ENCODE measurements around the gene TAF11L10. TPM values are rescaled to one million over a fixed set of nuclear protein-coding genes. Genes with fewer than 3 reads are reported as not detected.
"Not testable (repeated sequence)": the region's sequence is repeated elsewhere in the genome, so short reads cannot be mapped to it uniquely, and the experiment has no call there.

Gene TAF11L10
- total and polyA plus RNA-seq, 5 donors from 2014 or later, result not detected

DNA sequence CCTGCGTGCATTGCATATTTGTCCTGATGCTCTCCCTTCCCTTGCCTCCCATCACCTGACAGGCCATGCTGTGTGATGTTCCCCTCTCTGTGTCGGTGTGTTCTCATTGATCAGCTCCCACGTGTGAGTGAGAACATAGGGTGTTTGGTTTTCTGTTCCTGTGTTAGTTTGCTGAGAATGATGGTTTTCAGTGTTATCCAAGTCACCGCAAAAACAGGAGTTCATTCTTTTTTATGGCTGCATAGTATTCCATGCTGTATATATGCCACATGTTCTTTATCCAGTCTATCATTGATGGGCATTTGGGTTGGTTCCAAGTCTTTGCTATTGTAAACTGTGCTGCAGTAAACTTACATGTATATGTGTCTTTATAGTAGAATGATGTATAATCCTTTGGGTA lies 9.8 kb upstream of the TAF11L10 start:
- H3K4me1 ChIP-seq (ENCODE audit: control insufficient read depth, insufficient read depth, low read length, poor library complexity, severe bottlenecking); H3K27ac Mint-ChIP-seq; H3K36me3 ChIP-seq (ENCODE audit: control insufficient read depth, insufficient read depth, low read length); DNase-seq; H3K27me3 ChIP-seq (ENCODE audit: control insufficient read depth, insufficient read depth, low read length); ATAC-seq (ENCODE audit: low read depth in 2 of 2); H3K4me3 ChIP-seq (ENCODE audit: low read depth, low read length); H3K27me3 Mint-ChIP-seq; H3K36me3 Mint-ChIP-seq; H3K4me1 Mint-ChIP-seq; H3K4me3 Mint-ChIP-seq; H3K27ac ChIP-seq (ENCODE audit: insufficient read depth, low read length, poor library complexity, severe bottlenecking); H3K9me3 ChIP-seq (ENCODE audit: control insufficient read depth in 2 of 2, low read length in 2 of 2): not testable (repeated sequence)
- H3K9me3 Mint-ChIP-seq, result peaks cover 0 to 14% (median 3%) of the 10 kb centered on the region in 7 donors

DNA sequence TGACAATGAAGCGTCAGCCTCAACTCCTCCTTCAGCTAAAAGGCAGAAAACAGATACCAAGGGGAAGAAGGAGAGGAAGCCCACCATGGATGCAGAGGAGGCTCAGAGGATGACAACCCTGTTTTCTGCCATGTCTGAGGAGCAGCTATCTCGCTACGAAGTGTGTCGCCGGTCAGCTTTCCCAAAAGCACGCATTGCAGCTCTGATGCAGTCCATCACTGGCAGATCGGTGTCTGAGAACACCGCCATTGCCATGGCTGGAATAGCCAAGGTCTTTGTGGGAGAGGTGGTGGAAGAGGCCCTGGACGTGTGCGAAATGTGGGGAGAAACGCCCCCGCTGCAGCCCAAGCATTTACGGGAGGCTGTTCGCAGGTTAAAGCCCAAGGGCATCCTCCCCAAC lies 7.3 kb upstream of the TAF11L10 start:
- H3K4me3 ChIP-seq (ENCODE audit: low read depth, low read length), result no peak overlapping the region
- no peaks in the 10 kb centered on the region for H3K4me1 ChIP-seq (ENCODE audit: control insufficient read depth, insufficient read depth, low read length, poor library complexity, severe bottlenecking)
- H3K36me3 ChIP-seq (ENCODE audit: control insufficient read depth, insufficient read depth, low read length), result no peaks in the 10 kb centered on the region
- H3K4me3 Mint-ChIP-seq, result no peak overlapping the region
- no peaks in the 10 kb centered on the region for H3K27me3 Mint-ChIP-seq
- ATAC-seq (ENCODE audit: low read depth in 2 of 2) (no peak), DNase-seq (no peak)
- H3K36me3 Mint-ChIP-seq, result no peaks in the 10 kb centered on the region
- H3K4me1 Mint-ChIP-seq, result no peaks in the 10 kb centered on the region
- no peak overlapping the region for H3K27ac Mint-ChIP-seq
- H3K9me3 ChIP-seq (ENCODE audit: control insufficient read depth in 2 of 2, low read length in 2 of 2), result peaks cover 0 to 7% of the 10 kb centered on the region in 2 experiments
- peaks cover 0 to 16% (median 3%) of the 10 kb centered on the region in 7 donors for H3K9me3 Mint-ChIP-seq
- no peaks in the 10 kb centered on the region for H3K27me3 ChIP-seq (ENCODE audit: control insufficient read depth, insufficient read depth, low read length)
- H3K27ac ChIP-seq (ENCODE audit: insufficient read depth, low read length, poor library complexity, severe bottlenecking), result no peak overlapping the region

DNA sequence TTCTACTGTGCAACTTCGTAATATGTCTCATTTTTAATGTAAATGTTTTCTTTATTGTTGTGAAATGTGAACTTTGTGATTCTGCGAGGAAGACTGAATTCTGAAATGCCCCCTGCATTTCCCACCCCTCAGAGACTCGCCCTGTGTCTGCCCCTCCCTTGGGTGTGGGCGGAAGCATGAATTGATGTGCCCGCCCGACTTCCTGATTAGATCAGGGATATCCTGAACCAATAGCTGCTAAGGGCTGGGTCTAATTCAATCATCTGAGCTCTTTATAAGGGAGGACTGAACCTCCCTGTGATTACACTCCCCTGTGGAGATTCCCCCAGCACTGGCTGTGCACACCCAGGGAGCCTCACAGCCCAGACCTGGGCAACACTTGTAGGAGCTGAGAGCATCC lies 6.3 kb upstream of the TAF11L10 start, which contains the start of gene TAF11L11:
Gene TAF11L11, plus strand, starts transcription at position 304 of the 400 bp plus-strand sequence.
- DNase-seq; H3K36me3 Mint-ChIP-seq; H3K4me3 Mint-ChIP-seq; H3K4me1 ChIP-seq (ENCODE audit: control insufficient read depth, insufficient read depth, low read length, poor library complexity, severe bottlenecking); H3K36me3 ChIP-seq (ENCODE audit: control insufficient read depth, insufficient read depth, low read length); H3K4me3 ChIP-seq (ENCODE audit: low read depth, low read length); H3K27ac ChIP-seq (ENCODE audit: insufficient read depth, low read length, poor library complexity, severe bottlenecking); H3K9me3 ChIP-seq (ENCODE audit: control insufficient read depth in 2 of 2, low read length in 2 of 2); H3K27me3 ChIP-seq (ENCODE audit: control insufficient read depth, insufficient read depth, low read length); H3K27ac Mint-ChIP-seq; H3K27me3 Mint-ChIP-seq; H3K4me1 Mint-ChIP-seq; ATAC-seq (ENCODE audit: low read depth in 2 of 2): not testable (repeated sequence)
- peaks cover 0 to 16% (median 2%) of the 10 kb centered on the region in 7 donors for H3K9me3 Mint-ChIP-seq

DNA sequence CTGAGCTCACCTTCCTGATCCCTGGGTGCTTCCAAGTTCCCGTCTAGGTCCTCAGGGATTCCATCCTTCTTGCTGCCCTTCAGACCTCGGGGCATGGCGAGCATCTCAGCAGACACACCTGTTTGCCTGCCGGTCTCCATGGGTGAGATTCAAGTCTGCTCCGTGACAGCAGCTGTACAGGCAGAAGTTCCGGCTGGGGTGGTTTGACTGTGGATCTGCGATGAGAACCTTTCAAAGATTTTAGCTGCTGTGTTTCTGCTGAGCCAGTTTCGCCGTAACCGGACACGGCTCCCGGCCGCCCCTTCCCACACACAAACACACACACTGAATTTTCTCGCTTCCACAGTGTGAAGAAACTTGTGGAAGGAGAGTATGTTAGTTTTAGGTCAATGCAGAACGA lies 3.4 kb downstream of the TAF11L10 start, which contains the start of gene TAF11L9:
Gene TAF11L9, minus strand, starts transcription at position 140 of the 400 bp plus-strand sequence.
- DNase-seq; H3K27me3 Mint-ChIP-seq; H3K4me3 Mint-ChIP-seq; H3K27ac ChIP-seq (ENCODE audit: insufficient read depth, low read length, poor library complexity, severe bottlenecking); H3K9me3 Mint-ChIP-seq; H3K27ac Mint-ChIP-seq; H3K4me1 ChIP-seq (ENCODE audit: control insufficient read depth, insufficient read depth, low read length, poor library complexity, severe bottlenecking); H3K4me3 ChIP-seq (ENCODE audit: low read depth, low read length); H3K36me3 Mint-ChIP-seq; H3K4me1 Mint-ChIP-seq; H3K9me3 ChIP-seq (ENCODE audit: control insufficient read depth in 2 of 2, low read length in 2 of 2); ATAC-seq (ENCODE audit: low read depth in 2 of 2); H3K36me3 ChIP-seq (ENCODE audit: control insufficient read depth, insufficient read depth, low read length); H3K27me3 ChIP-seq (ENCODE audit: control insufficient read depth, insufficient read depth, low read length): not testable (repeated sequence)

DNA sequence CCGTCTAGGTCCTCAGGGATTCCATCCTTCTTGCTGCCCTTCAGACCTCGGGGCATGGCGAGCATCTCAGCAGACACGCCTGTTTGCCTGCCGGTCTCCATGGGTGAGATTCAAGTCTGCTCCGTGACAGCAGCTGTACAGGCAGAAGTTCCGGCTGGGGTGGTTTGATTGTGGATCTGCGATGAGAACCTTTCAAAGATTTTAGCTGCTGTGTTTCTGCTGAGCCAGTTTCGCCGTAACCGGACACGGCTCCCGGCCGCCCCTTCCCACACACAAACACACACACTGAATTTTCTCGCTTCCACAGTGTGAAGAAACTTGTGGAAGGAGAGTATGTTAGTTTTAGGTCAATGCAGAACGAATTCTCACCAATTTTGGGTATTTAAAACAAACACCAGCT lies 6.8 kb downstream of the TAF11L10 start, which contains the start of gene TAF11L8:
Gene TAF11L8, minus strand, starts transcription at position 101 of the 400 bp plus-strand sequence.
- H3K4me1 Mint-ChIP-seq; H3K9me3 ChIP-seq (ENCODE audit: control insufficient read depth in 2 of 2, low read length in 2 of 2); H3K27me3 Mint-ChIP-seq; H3K36me3 Mint-ChIP-seq; H3K4me3 Mint-ChIP-seq; H3K27me3 ChIP-seq (ENCODE audit: control insufficient read depth, insufficient read depth, low read length); H3K27ac Mint-ChIP-seq; H3K9me3 Mint-ChIP-seq; ATAC-seq (ENCODE audit: low read depth in 2 of 2); DNase-seq; H3K4me3 ChIP-seq (ENCODE audit: low read depth, low read length); H3K27ac ChIP-seq (ENCODE audit: insufficient read depth, low read length, poor library complexity, severe bottlenecking); H3K4me1 ChIP-seq (ENCODE audit: control insufficient read depth, insufficient read depth, low read length, poor library complexity, severe bottlenecking); H3K36me3 ChIP-seq (ENCODE audit: control insufficient read depth, insufficient read depth, low read length): not testable (repeated sequence)

DNA sequence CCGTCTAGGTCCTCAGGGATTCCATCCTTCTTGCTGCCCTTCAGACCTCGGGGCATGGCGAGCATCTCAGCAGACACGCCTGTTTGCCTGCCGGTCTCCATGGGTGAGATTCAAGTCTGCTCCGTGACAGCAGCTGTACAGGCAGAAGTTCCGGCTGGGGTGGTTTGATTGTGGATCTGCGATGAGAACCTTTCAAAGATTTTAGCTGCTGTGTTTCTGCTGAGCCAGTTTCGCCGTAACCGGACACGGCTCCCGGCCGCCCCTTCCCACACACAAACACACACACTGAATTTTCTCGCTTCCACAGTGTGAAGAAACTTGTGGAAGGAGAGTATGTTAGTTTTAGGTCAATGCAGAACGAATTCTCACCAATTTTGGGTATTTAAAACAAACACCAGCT lies 12.0 kb downstream of the TAF11L10 start, which contains the start of gene TAF11L7:
Gene TAF11L7, minus strand, starts transcription at position 101 of the 400 bp plus-strand sequence.
- not testable (repeated sequence) for H3K4me3 ChIP-seq (ENCODE audit: low read depth, low read length); H3K36me3 Mint-ChIP-seq; H3K9me3 ChIP-seq (ENCODE audit: control insufficient read depth in 2 of 2, low read length in 2 of 2); H3K27ac ChIP-seq (ENCODE audit: insufficient read depth, low read length, poor library complexity, severe bottlenecking); H3K27ac Mint-ChIP-seq; ATAC-seq (ENCODE audit: low read depth in 2 of 2); H3K4me1 Mint-ChIP-seq; H3K27me3 ChIP-seq (ENCODE audit: control insufficient read depth, insufficient read depth, low read length); H3K27me3 Mint-ChIP-seq; DNase-seq; H3K36me3 ChIP-seq (ENCODE audit: control insufficient read depth, insufficient read depth, low read length); H3K4me3 Mint-ChIP-seq; H3K9me3 Mint-ChIP-seq; H3K4me1 ChIP-seq (ENCODE audit: control insufficient read depth, insufficient read depth, low read length, poor library complexity, severe bottlenecking)

Other genes with a start within 250 kb of the TAF11L10 start
- not detected for gene TAF11L2, start 99.6 kb downstream of the TAF11L10 start, total RNA-seq
- gene TAF11L2, start 99.6 kb downstream of the TAF11L10 start, polyA plus RNA-seq, result not detected
- not detected for gene TAF11L3, start 79.5 kb downstream of the TAF11L10 start, total RNA-seq
- not detected for gene TAF11L3, start 79.5 kb downstream of the TAF11L10 start, polyA plus RNA-seq
- not detected for gene TAF11L4, start 76.0 kb downstream of the TAF11L10 start, total RNA-seq
- gene TAF11L4, start 76.0 kb downstream of the TAF11L10 start, polyA plus RNA-seq, result not detected
- gene TAF11L5, start 72.6 kb downstream of the TAF11L10 start, total RNA-seq, result not detected
- not detected for gene TAF11L5, start 72.6 kb downstream of the TAF11L10 start, polyA plus RNA-seq
- gene TAF11L6, start 69.2 kb downstream of the TAF11L10 start, total RNA-seq, result not detected
- not detected for gene TAF11L6, start 69.2 kb downstream of the TAF11L10 start, polyA plus RNA-seq
- gene TAF11L7, start 12.1 kb downstream of the TAF11L10 start, total RNA-seq, result not detected
- not detected for gene TAF11L7, start 12.1 kb downstream of the TAF11L10 start, polyA plus RNA-seq
- not detected for gene TAF11L8, start 6.9 kb downstream of the TAF11L10 start, total RNA-seq
- gene TAF11L8, start 6.9 kb downstream of the TAF11L10 start, polyA plus RNA-seq, result not detected
- not detected for gene TAF11L9, start 3.4 kb downstream of the TAF11L10 start, total RNA-seq
- not detected for gene TAF11L9, start 3.4 kb downstream of the TAF11L10 start, polyA plus RNA-seq
- gene TAF11L11, start 6.4 kb upstream of the TAF11L10 start, total RNA-seq, result not detected
- not detected for gene TAF11L11, start 6.4 kb upstream of the TAF11L10 start, polyA plus RNA-seq
- not detected for gene TAF11L12, start 12.6 kb upstream of the TAF11L10 start, total RNA-seq
- gene TAF11L12, start 12.6 kb upstream of the TAF11L10 start, polyA plus RNA-seq, result not detected
- gene TAF11L13, start 34.3 kb upstream of the TAF11L10 start, total RNA-seq, result not detected
- not detected for gene TAF11L13, start 34.3 kb upstream of the TAF11L10 start, polyA plus RNA-seq
- not detected for gene TAF11L14, start 36.6 kb upstream of the TAF11L10 start, total RNA-seq
- gene TAF11L14, start 36.6 kb upstream of the TAF11L10 start, polyA plus RNA-seq, result not detected

All from CD4-positive, CD25-positive, alpha-beta regulatory T cell (primary cell).